Measurements from ENCODE around the gene RFK. TPM values are rescaled to one million over a fixed set of nuclear protein-coding genes. Genes with fewer than 3 reads are reported as not detected.

Gene RFK
- total RNA-seq, 1 donor from 2014 or later, result 7.8 TPM

DNA sequence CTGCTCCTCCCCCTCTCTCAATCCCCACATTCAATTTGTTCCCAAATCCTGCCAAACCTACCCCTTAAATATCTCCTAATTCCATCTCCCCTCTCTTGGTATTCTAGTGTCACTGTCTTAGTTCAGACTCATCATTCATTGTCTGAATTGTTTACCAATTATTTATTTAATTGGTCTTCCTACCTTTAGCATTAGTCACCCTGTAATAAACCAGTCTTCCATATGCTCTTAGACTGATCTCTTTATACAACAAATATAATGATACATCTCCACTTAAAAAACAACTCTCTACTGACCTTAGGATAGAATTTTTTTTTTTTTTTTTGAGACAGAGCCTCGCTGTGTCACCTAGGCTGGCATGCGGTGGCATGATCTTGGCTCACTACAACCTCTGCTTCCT, 51.4 kb downstream of the RFK start:
- Histone ChIP-seq H3K27ac (ENCODE audit: low read depth, low read length) (no peak overlapping the region), H3K4me1 (ENCODE audit: control insufficient read depth in 3 of 3, insufficient read depth in 3 of 3, low read length in 3 of 3) (no peaks in the 10 kb centered on the region), H3K4me3 (ENCODE audit: low read length in 3 of 3) (no peak overlapping the region), H3K27me3 (ENCODE audit: control insufficient read depth in 3 of 3, insufficient read depth in 3 of 3, low read length in 3 of 3) (no peaks in the 10 kb centered on the region), H3K36me3 (ENCODE audit: control insufficient read depth in 3 of 3, insufficient read depth in 3 of 3, low read length in 3 of 3) (no peaks in the 10 kb centered on the region), H3K9me3 (ENCODE audit: control insufficient read depth in 3 of 3, low read length in 3 of 3) (no peaks in the 10 kb centered on the region), H3K9ac (ENCODE audit: low read depth in 1 of 3, low read length in 3 of 3) (no peak overlapping the region)

DNA sequence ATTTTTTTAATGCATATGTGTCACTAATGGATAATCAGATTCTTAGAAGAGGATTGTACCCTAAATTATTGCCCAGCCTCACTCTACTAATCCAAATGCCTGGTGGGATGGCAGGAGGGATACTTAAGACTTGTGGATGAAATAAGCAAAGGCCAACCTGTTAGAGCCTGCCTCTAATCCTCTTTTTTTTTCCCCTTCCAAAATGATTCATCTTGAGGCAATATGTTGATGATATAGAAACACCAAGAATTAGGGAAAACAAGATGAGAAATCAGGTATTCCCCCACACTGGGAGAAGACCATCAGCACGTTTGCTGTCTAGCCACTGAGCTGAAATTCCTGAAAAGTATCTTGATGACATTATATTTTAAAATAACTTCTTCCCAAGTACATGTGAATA, 52.0 kb downstream of the RFK start:
- Histone ChIP-seq H3K9me3 (ENCODE audit: control insufficient read depth in 3 of 3, low read length in 3 of 3) (no peaks in the 10 kb centered on the region), H3K4me3 (ENCODE audit: low read length in 3 of 3) (no peak overlapping the region), H3K27me3 (ENCODE audit: control insufficient read depth in 3 of 3, insufficient read depth in 3 of 3, low read length in 3 of 3) (no peaks in the 10 kb centered on the region), H3K36me3 (ENCODE audit: control insufficient read depth in 3 of 3, insufficient read depth in 3 of 3, low read length in 3 of 3) (no peaks in the 10 kb centered on the region), H3K27ac (ENCODE audit: low read depth, low read length) (no peak overlapping the region), H3K4me1 (ENCODE audit: control insufficient read depth in 3 of 3, insufficient read depth in 3 of 3, low read length in 3 of 3) (no peaks in the 10 kb centered on the region), H3K9ac (ENCODE audit: low read depth in 1 of 3, low read length in 3 of 3) (no peak overlapping the region)

DNA sequence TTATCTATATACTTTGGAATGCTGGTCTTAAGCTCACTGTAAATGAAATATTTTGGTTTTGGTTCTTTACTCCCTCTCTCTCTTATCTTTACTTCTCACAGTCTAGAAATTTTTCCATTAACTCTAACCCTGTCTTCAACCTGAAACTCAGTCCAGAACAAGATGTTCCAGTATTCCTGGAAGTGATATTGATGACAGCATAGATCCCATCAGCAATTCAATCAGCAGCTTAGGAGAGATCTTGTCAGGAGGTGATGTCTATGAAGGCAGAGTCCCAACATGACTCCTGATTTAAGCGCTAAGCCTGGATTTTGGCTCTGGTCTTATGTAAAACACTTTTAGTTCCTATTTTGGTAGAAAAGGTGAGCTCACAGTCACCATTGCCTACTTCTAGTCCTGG, 52.6 kb downstream of the RFK start:
- Histone ChIP-seq H3K36me3 (ENCODE audit: control insufficient read depth in 3 of 3, insufficient read depth in 3 of 3, low read length in 3 of 3) (no peaks in the 10 kb centered on the region), H3K9me3 (ENCODE audit: control insufficient read depth in 3 of 3, low read length in 3 of 3) (no peaks in the 10 kb centered on the region), H3K27me3 (ENCODE audit: control insufficient read depth in 3 of 3, insufficient read depth in 3 of 3, low read length in 3 of 3) (no peaks in the 10 kb centered on the region), H3K9ac (ENCODE audit: low read depth in 1 of 3, low read length in 3 of 3) (no peak overlapping the region), H3K4me3 (ENCODE audit: low read length in 3 of 3) (no peak overlapping the region), H3K27ac (ENCODE audit: low read depth, low read length) (no peak overlapping the region), H3K4me1 (ENCODE audit: control insufficient read depth in 3 of 3, insufficient read depth in 3 of 3, low read length in 3 of 3) (no peaks in the 10 kb centered on the region)

DNA sequence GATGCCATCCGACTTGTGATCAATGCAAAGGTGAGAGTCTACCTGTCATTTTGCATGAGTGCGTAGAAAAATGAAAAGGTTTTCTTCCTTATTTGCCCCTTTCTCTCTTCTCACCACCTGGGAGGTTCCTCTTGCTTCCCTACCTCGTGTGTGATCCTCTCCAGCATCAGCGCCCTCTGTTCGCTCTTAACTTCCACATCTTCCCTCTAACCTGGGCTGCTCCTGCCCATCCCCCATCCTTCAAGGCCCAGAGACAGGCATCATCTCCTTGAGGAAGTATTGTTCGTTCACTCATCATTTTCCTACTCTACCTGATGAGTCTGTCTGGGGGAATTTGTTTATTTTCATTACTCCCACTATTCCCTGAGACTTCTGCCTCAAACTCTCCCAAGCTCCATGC, 55.8 kb downstream of the RFK start:
- Histone ChIP-seq H3K27me3 (ENCODE audit: control insufficient read depth in 3 of 3, insufficient read depth in 3 of 3, low read length in 3 of 3) (no peaks in the 10 kb centered on the region), H3K4me3 (ENCODE audit: low read length in 3 of 3) (no peak overlapping the region), H3K9ac (ENCODE audit: low read depth in 1 of 3, low read length in 3 of 3) (no peak overlapping the region), H3K27ac (ENCODE audit: low read depth, low read length) (no peak overlapping the region), H3K9me3 (ENCODE audit: control insufficient read depth in 3 of 3, low read length in 3 of 3) (no peaks in the 10 kb centered on the region), H3K36me3 (ENCODE audit: control insufficient read depth in 3 of 3, insufficient read depth in 3 of 3, low read length in 3 of 3) (no peaks in the 10 kb centered on the region), H3K4me1 (ENCODE audit: control insufficient read depth in 3 of 3, insufficient read depth in 3 of 3, low read length in 3 of 3) (no peaks in the 10 kb centered on the region)

DNA sequence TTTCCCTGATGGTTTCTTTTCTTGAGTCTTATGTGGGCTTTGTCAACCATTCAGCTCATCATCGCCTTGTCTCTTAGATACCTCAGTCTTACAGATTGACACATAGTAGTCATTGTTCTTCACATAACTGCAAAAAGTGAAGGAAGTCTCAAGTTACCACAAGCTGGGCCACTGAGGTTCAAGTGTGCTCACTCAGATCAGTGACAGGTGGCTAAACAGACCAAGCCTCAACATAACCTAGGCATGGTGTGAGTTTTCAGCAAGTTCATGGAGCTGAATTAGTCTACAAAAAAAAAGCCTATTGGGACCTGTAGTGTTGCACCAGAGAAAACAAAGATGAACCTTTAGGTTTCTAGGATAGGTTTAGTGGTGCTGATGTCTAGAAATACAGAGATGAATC, 58.2 kb downstream of the RFK start:
- H3K9ac ChIP-seq (ENCODE audit: low read depth in 1 of 3, low read length in 3 of 3), result no peak overlapping the region
- H3K27ac ChIP-seq (ENCODE audit: low read depth, low read length), result no peak overlapping the region
- H3K9me3 ChIP-seq (ENCODE audit: control insufficient read depth in 3 of 3, low read length in 3 of 3), result no peaks in the 10 kb centered on the region
- H3K36me3 ChIP-seq (ENCODE audit: control insufficient read depth in 3 of 3, insufficient read depth in 3 of 3, low read length in 3 of 3), result no peaks in the 10 kb centered on the region
- no peaks in the 10 kb centered on the region for H3K27me3 ChIP-seq (ENCODE audit: control insufficient read depth in 3 of 3, insufficient read depth in 3 of 3, low read length in 3 of 3)
- H3K4me3 ChIP-seq (ENCODE audit: low read length in 3 of 3), result no peak overlapping the region
- H3K4me1 ChIP-seq (ENCODE audit: control insufficient read depth in 3 of 3, insufficient read depth in 3 of 3, low read length in 3 of 3), result no peaks in the 10 kb centered on the region

Other genes with a start within 250 kb of the RFK start
- 3.7 TPM for gene GCNT1, start 64.8 kb upstream of the RFK start, total RNA-seq